Measurements from ENCODE around the gene DDX1.

DDX1 gene

GRCh38 chr2:15605721-15606120 is 14.1 kb downstream of the DDX1 start:
- no peak for DNase-seq
- TF ChIP-seq, protein P1, sequence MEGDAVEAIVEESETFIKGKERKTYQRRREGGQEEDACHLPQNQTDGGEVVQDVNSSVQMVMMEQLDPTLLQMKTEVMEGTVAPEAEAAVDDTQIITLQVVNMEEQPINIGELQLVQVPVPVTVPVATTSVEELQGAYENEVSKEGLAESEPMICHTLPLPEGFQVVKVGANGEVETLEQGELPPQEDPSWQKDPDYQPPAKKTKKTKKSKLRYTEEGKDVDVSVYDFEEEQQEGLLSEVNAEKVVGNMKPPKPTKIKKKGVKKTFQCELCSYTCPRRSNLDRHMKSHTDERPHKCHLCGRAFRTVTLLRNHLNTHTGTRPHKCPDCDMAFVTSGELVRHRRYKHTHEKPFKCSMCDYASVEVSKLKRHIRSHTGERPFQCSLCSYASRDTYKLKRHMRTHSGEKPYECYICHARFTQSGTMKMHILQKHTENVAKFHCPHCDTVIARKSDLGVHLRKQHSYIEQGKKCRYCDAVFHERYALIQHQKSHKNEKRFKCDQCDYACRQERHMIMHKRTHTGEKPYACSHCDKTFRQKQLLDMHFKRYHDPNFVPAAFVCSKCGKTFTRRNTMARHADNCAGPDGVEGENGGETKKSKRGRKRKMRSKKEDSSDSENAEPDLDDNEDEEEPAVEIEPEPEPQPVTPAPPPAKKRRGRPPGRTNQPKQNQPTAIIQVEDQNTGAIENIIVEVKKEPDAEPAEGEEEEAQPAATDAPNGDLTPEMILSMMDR (IDR thresholded peaks at IDR 0.05; ENCODE audit: low read depth, low read length): no peak
- no peaks in the 10 kb centered on the region for H3K27me3 ChIP-seq
- no peak overlapping the region for H3K4me3 ChIP-seq (ENCODE audit: low read depth, low read length)
- H3K4me1 ChIP-seq: no peaks in the 10 kb centered on the region
- peaks cover 97% of the 10 kb centered on the region for H3K36me3 ChIP-seq
- H3K9me3 ChIP-seq: no peaks in the 10 kb centered on the region

DNA sequence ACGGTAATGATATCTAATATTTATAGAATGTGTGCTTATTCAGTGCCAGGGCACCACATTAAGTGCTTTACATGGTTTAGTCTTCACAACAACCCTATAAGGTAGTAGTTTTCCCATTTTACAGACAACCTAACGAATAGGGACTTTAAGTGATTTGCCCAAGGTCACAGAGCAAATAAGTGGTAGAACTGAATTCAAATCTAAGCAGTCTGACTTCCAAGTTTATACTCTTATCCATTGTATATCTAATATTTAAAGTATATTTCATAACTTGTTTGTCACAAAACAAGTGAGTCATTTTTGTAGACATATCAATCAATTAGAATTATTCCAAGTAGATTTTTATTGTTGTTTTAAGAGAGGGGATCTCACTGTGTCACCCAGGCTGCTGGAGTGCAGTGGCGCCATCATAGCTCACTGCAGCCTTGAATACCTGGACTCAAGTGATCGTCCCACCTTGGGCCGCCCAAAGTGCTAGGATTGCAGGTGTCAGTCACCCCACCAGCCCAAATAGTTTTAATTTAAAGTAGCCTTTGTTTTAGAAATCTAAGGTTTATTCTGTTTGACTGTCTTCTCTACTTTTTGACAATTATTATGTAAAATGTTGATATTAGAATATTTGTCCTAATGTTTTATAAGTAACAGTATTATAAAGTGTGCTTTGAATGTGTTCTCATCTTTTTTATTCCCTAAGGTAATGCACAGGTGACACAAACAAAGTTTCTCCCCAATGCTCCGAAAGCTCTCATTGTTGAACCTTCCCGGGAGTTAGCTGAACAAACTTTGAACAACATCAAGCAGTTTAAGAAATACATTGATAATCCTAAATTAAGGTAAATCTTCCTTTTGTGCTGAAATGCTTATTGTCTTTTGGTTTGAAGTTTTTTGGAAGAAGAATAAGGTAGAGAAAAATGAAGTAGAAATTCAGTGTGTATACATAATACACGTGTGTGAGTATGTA is 15.1 kb downstream of the DDX1 start:
- no peak overlapping the region for H3K4me3 ChIP-seq (ENCODE audit: low read depth, low read length)
- peaks cover 87% of the 10 kb centered on the region for H3K36me3 ChIP-seq
- TF ChIP-seq, protein P1 (IDR thresholded peaks at IDR 0.05; ENCODE audit: low read depth, low read length): no peak
- no peaks in the 10 kb centered on the region for H3K4me1 ChIP-seq
- H3K27me3 ChIP-seq: no peaks in the 10 kb centered on the region
- H3K9me3 ChIP-seq: no peaks in the 10 kb centered on the region
- no peak for DNase-seq

DNA sequence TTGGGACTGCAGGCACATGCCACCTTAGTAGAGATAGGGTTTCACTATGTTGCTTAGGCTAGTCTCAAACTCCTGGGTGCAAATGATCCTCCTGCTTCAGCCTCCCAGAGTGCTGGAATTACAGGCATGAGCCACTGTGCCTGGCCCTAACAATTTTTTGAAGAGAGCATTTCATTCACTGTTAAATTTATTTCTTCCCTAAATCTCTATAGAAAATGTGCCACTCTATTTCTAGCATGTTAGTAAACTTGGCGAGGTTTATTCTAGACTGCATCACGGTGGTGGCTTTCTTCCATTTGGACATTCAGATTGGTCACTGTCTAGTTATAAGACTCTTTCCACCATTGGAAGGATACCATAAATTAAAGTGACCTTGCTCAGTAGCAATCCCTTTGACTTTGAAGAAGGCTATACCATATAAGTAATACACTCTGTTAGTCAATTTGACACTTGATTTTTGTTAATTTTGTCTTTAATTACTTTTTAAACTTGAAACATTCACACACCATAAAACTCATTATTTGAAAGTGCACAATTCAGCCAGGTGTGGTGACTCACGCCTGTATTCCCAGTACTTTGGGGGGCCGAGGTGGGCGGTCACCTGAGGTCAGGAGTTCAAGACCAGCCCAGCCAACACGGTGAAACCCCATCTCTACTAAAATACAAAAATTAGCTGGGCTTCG is 16.2 kb downstream of the DDX1 start:
- no peaks in the 10 kb centered on the region for H3K27me3 ChIP-seq
- TF ChIP-seq, protein P1 (IDR thresholded peaks at IDR 0.05; ENCODE audit: low read depth, low read length): no peak
- H3K9me3 ChIP-seq: no peaks in the 10 kb centered on the region
- no peaks in the 10 kb centered on the region for H3K4me1 ChIP-seq
- H3K4me3 ChIP-seq (ENCODE audit: low read depth, low read length): no peak overlapping the region
- no peak for DNase-seq
- H3K36me3 ChIP-seq: peaks cover 80% of the 10 kb centered on the region

DNA sequence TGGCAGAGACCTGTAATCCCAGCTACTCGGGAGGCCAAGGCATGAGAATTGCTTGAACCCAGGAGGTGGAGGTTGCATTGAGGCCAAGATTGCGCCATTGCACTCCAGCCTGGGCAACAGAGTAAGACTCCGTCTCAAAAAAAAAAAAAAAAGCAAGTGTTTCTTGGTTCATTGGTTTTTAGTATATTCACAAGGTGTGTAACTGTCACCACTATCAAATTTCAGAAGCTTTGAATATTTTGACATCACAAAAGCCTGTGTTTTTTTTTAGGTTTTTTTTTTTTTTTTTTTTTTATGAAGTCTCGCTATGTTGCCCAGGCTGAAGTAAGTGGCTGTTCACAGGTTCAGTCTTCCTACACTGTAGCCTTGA is 16.7 kb downstream of the DDX1 start:
- H3K4me1 ChIP-seq: no peaks in the 10 kb centered on the region
- TF ChIP-seq, protein P1 (IDR thresholded peaks at IDR 0.05; ENCODE audit: low read depth, low read length): no peak
- DNase-seq: no peak
- no peaks in the 10 kb centered on the region for H3K27me3 ChIP-seq
- no peak overlapping the region for H3K4me3 ChIP-seq (ENCODE audit: low read depth, low read length)
- peaks cover 80% of the 10 kb centered on the region for H3K36me3 ChIP-seq
- no peaks in the 10 kb centered on the region for H3K9me3 ChIP-seq

GRCh38 chr2:15609341-15610042 is 17.8 kb downstream of the DDX1 start:
- H3K27me3 ChIP-seq: no peaks in the 10 kb centered on the region
- H3K4me1 ChIP-seq: no peaks in the 10 kb centered on the region
- TF ChIP-seq, protein P1 (IDR thresholded peaks at IDR 0.05; ENCODE audit: low read depth, low read length): no peak
- no peak for DNase-seq
- H3K36me3 ChIP-seq: peaks cover 78% of the 10 kb centered on the region
- H3K4me3 ChIP-seq (ENCODE audit: low read depth, low read length): no peak overlapping the region
- no peaks in the 10 kb centered on the region for H3K9me3 ChIP-seq
